Endodermal cell (in vitro differentiated cells): ENCODE data around the gene DOK6. TPM values are rescaled to one million over a fixed set of nuclear protein-coding genes. Genes with fewer than 3 reads are reported as not detected.
"Not testable (repeated sequence)": the region's sequence is repeated elsewhere in the genome, so short reads cannot be mapped to it uniquely, and the experiment has no call there.

Experiments used
- DNase-seq: peaks from one replicate; pipeline ENCODE4 v3.0.0-alpha.2; 2017
- H3K27ac ChIP-seq: 2 replicates; pipeline ENCODE4 v1.5.1; 2013; ENCODE audit warnings: mild to moderate bottlenecking, low read depth, low read length, moderate library complexity
- H3K27me3 ChIP-seq: 2 replicates; pipeline ENCODE4 v1.6.1; 2013; ENCODE audit warnings: mild to moderate bottlenecking, low read length, moderate library complexity; ENCODE audit not compliant: insufficient read depth, control insufficient read depth, poor library complexity, severe bottlenecking
- H3K36me3 ChIP-seq: 2 replicates; pipeline ENCODE4 v1.7.0; 2013; ENCODE audit warnings: mild to moderate bottlenecking, low read length, moderate library complexity; ENCODE audit not compliant: control insufficient read depth, insufficient read depth
- H3K4me1 ChIP-seq: one replicate; pipeline ENCODE4 v1.7.0; 2013; ENCODE audit warnings: low read length; ENCODE audit not compliant: control insufficient read depth, insufficient read depth
- H3K4me3 ChIP-seq: 2 replicates; pipeline ENCODE4 v1.5.1; 2013; ENCODE audit warnings: mild to moderate bottlenecking, low read length, moderate library complexity
- H3K9ac ChIP-seq: 2 replicates; pipeline ENCODE4 v1.6.1; 2013; ENCODE audit warnings: mild to moderate bottlenecking, low read length, moderate library complexity; ENCODE audit not compliant: poor library complexity, severe bottlenecking; ENCODE audit errors: extremely low read depth
- H3K9me3 ChIP-seq: 2 replicates; pipeline ENCODE4 v1.6.1; 2013; ENCODE audit warnings: mild to moderate bottlenecking, low read length, moderate library complexity; ENCODE audit not compliant: control insufficient read depth
- H3K27ac Mint-ChIP-seq: 2 replicates; pipeline ENCODE4 v1.8.0; 2020; ENCODE audit warnings: mixed read lengths
- H3K27me3 Mint-ChIP-seq: 2 replicates; pipeline ENCODE4 v1.8.0; 2021; ENCODE audit warnings: mild to moderate bottlenecking, mixed read lengths; ENCODE audit not compliant: insufficient read depth
- H3K36me3 Mint-ChIP-seq: 2 replicates; pipeline ENCODE4 v1.8.0; 2020; ENCODE audit warnings: low read depth, mixed read lengths
- H3K4me1 Mint-ChIP-seq: 2 replicates; pipeline ENCODE4 v1.8.0; 2020; ENCODE audit warnings: mixed read lengths
- H3K4me3 Mint-ChIP-seq: 2 replicates; pipeline ENCODE4 v1.8.0; 2020; ENCODE audit warnings: mild to moderate bottlenecking, moderate library complexity, mixed read lengths
- H3K9me3 Mint-ChIP-seq: 2 replicates; pipeline ENCODE4 v1.8.0; 2020; ENCODE audit warnings: mild to moderate bottlenecking, mixed read lengths
- CTCF ChIP-seq: fragments of 200-600 bp; sonication (generic); conservative IDR thresholded peaks from 2 replicates; pipeline ENCODE4 v1.5.0; 2021; ENCODE audit warnings: antibody characterized with exemption, mild to moderate bottlenecking
- WGBS, 2 experiments: methylation state at CpG; one replicate each; pipeline versions ENCODE4 v1.1.5 to v1.1.7; 2013; ENCODE audit warnings: missing lambda C conversion rate in 2 of 2, mixed read lengths in 1 of 2; ENCODE audit not compliant: insufficient coverage in 1 of 2, insufficient read length in 1 of 2; 5-methylcytosine and 5-hydroxymethylcytosine counted together
- total RNA-seq, 2 donors: library from RNA; stranded (reverse); fragmentation: NEBNext Ultra II Directional in 1 of 2; extraction: Animal tissue kit (Norgen Biotek cat#: 25700) in 1 of 2; gene quantifications; 2 replicates in 1 of 2; 3 replicates in 1 of 2; pipeline ENCODE4 v1.2.1, GENCODE V29; 2021

DOK6 gene
- total RNA-seq, 2 donors from 2014 or later = 5.7 to 5.9 TPM

DNA sequence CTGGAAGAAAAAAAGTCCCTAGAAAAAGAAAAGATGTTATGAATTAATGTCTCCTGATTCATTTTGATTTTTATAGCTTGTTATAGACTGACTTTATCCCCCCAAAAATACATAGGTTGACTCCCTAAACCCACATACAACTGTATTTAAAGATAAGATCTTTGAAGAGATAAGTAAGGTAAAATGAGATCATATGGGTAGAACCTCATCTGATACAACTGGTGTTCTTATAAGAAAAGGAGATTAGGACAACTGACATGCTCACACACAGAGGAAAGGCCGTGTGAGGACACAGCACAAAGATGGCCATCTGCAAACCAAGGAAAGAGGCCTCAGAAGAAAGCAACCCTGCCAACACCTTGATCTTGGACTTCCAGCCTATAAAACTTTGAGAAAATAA is 429.5 kb downstream of the DOK6 start:
- Mint-ChIP-seq H3K27ac (no peak overlapping the region), H3K36me3 (no peaks in the 10 kb centered on the region), H3K4me3 (no peak overlapping the region), H3K4me1 (no peaks in the 10 kb centered on the region), H3K9me3 (no peaks in the 10 kb centered on the region), H3K27me3 (no peaks in the 10 kb centered on the region)
- Histone ChIP-seq H3K4me3 (no peak overlapping the region), H3K9me3 (no peaks in the 10 kb centered on the region), H3K4me1 (no peaks in the 10 kb centered on the region), H3K9ac (no peak overlapping the region), H3K27me3 (no peaks in the 10 kb centered on the region), H3K27ac (no peak overlapping the region), H3K36me3 (no peaks in the 10 kb centered on the region)
- WGBS, 2 experiments = 89% methylated on average over 1 of the region's 1 CpG; no CpG with 5 or more reads in 1 of the 2 experiments
- TF ChIP-seq CTCF = no peak
- no peak for DNase-seq

GRCh38 chr18:69834980-69835379 is 434.3 kb downstream of the DOK6 start:
- not testable (repeated sequence) for H3K9ac ChIP-seq, H3K9me3 ChIP-seq, H3K9me3 Mint-ChIP-seq, H3K27ac ChIP-seq, DNase-seq, H3K27me3 Mint-ChIP-seq, H3K4me3 ChIP-seq, H3K4me1 Mint-ChIP-seq, H3K36me3 ChIP-seq, H3K27ac Mint-ChIP-seq, H3K36me3 Mint-ChIP-seq, H3K4me3 Mint-ChIP-seq, H3K27me3 ChIP-seq, H3K4me1 ChIP-seq
- WGBS, 2 experiments = 96% methylated on average over 9 of the region's 12 CpGs; no CpG with 5 or more reads in 1 of the 2 experiments

GRCh38 chr18:69838003-69838402 is 437.3 kb downstream of the DOK6 start:
- H3K4me1 Mint-ChIP-seq = no peaks in the 10 kb centered on the region
- no peak overlapping the region for H3K27ac Mint-ChIP-seq
- H3K27me3 Mint-ChIP-seq = no peaks in the 10 kb centered on the region
- Histone ChIP-seq H3K4me1 (no peaks in the 10 kb centered on the region), H3K27me3 (no peaks in the 10 kb centered on the region), H3K9ac (no peak overlapping the region), H3K36me3 (no peaks in the 10 kb centered on the region), H3K27ac (no peak overlapping the region), H3K9me3 (no peaks in the 10 kb centered on the region), H3K4me3 (no peak overlapping the region)
- 80% methylated on average over 1 of the region's 1 CpG; no CpG with 5 or more reads in 1 of the 2 experiments for WGBS, 2 experiments
- H3K36me3 Mint-ChIP-seq = no peaks in the 10 kb centered on the region
- no peak for DNase-seq
- H3K4me3 Mint-ChIP-seq = no peak overlapping the region
- no peak for TF ChIP-seq CTCF
- H3K9me3 Mint-ChIP-seq = no peaks in the 10 kb centered on the region
